ENCODE measurements around the gene GPATCH1.

The GPATCH1 gene

DNA sequence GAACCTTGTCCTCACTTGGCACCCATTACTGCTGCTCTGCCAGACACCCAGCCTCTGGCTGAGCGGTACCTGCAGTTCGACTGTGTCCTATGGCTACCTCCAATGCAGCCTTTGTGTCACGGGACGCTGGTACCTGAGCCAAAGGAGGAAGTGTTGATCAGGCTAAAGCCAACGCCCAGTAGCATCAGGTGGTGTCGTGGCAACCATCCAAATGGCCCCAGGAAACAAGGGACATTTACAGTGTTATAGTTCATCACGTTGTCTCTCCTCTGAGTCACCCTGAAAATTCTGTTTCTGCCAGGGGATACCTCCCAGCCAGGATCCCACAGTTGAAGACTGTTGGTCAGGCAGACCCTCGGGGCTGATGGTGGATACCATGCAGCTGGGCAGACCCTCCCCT, 26.4 kb upstream of the GPATCH1 start:
- H3K27ac ChIP-seq (ENCODE audit: extremely low read depth, low read depth, low read length) = no peak overlapping the region
- POLR2A ChIA-PET = no interaction called here
- H3K36me3 ChIP-seq (ENCODE audit: control insufficient read depth in 2 of 2, insufficient read depth in 1 of 2, low read length in 2 of 2) = peaks cover 5 to 46% of the 10 kb centered on the region in 2 experiments
- H3K9me3 ChIP-seq (ENCODE audit: control insufficient read depth, insufficient read depth, low read depth, low read length) = no peaks in the 10 kb centered on the region; the same call in 1 of the 2 replicates
- no peak for TF ChIP-seq ZFP3 (tag by site-specific recombination; IDR thresholded peaks at IDR 0.05; ENCODE audit: low read depth)
- TF ChIP-seq SCRT1 (tag by site-specific recombination; IDR thresholded peaks at IDR 0.05; ENCODE audit: borderline replicate concordance) = peak; percentile 61; the same call in 1 of the 2 replicates
- TF ChIP-seq ZBTB17 (tag by site-specific recombination; IDR thresholded peaks at IDR 0.05) = no peak
- TF ChIP-seq ZNF292 (tag by site-specific recombination; IDR thresholded peaks at IDR 0.05; ENCODE audit: borderline replicate concordance, low read depth) = no peak
- peak; percentile 93 for TF ChIP-seq SCRT2 (tag by site-specific recombination; IDR thresholded peaks at IDR 0.05)
- TF ChIP-seq ZNF837 (tag by site-specific recombination; IDR thresholded peaks at IDR 0.05) = no peak
- no peak for TF ChIP-seq ZNF629 (tag by site-specific recombination; IDR thresholded peaks at IDR 0.05)
- no peak for TF ChIP-seq ZNF785 (tag by site-specific recombination; IDR thresholded peaks at IDR 0.05)
- TF ChIP-seq, protein P1, sequence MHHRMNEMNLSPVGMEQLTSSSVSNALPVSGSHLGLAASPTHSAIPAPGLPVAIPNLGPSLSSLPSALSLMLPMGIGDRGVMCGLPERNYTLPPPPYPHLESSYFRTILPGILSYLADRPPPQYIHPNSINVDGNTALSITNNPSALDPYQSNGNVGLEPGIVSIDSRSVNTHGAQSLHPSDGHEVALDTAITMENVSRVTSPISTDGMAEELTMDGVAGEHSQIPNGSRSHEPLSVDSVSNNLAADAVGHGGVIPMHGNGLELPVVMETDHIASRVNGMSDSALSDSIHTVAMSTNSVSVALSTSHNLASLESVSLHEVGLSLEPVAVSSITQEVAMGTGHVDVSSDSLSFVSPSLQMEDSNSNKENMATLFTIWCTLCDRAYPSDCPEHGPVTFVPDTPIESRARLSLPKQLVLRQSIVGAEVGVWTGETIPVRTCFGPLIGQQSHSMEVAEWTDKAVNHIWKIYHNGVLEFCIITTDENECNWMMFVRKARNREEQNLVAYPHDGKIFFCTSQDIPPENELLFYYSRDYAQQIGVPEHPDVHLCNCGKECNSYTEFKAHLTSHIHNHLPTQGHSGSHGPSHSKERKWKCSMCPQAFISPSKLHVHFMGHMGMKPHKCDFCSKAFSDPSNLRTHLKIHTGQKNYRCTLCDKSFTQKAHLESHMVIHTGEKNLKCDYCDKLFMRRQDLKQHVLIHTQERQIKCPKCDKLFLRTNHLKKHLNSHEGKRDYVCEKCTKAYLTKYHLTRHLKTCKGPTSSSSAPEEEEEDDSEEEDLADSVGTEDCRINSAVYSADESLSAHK (tag by site-specific recombination; IDR thresholded peaks at IDR 0.05) = no peak
- peak; percentile 42; the same call in 1 of the 2 replicates for TF ChIP-seq ZNF169 (tag by site-specific recombination; IDR thresholded peaks at IDR 0.05)
- TF ChIP-seq KLF1 (tag by site-specific recombination; IDR thresholded peaks at IDR 0.05) = 0 out of 2 replicates have a peak, but pooled peaks have one; percentile 21
- peaks cover 30% of the 10 kb centered on the region for H3K4me1 ChIP-seq (ENCODE audit: control insufficient read depth, insufficient read depth, low read length)
- H3K4me3 ChIP-seq (ENCODE audit: low read depth, low read length) = no peak overlapping the region
- CTCF ChIA-PET = no interaction called here

DNA sequence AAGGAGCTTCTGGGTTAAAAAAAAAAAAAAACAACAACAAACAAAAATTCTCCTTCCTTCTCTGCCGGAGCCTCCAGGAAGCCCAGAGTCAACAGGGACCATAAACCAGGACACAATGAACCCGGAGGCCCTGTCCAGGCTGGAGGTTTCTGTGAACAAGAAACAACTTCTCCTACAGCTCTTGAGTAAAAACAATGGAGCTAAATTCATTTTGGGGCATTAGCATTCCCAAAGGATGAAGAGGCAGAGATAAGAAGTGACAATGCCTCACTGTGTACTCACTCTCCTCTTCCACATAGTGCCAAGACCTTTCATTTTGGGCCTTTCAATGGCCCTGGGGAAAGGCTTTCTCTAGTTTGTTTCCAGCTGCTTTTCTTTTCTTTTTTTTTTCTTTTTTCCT, 25.3 kb upstream of the GPATCH1 start:
- ChIA-PET POLR2A (interaction anchor here (0.8 to 1.6 kb wide), 5 partner anchors 8 to 79 kb away, joined by 3 to 7 read pairs (median 5); no protein-coding TSS in a partner anchor), CTCF (interaction anchor here (0.8 to 1.3 kb wide), 2 partner anchors 63 to 1165 kb away, joined by 4 to 5 read pairs; no protein-coding TSS in a partner anchor)
- Histone ChIP-seq H3K9me3 (ENCODE audit: control insufficient read depth, insufficient read depth, low read depth, low read length) (no peaks in the 10 kb centered on the region; the same call in 1 of the 2 replicates), H3K36me3 (ENCODE audit: control insufficient read depth in 2 of 2, insufficient read depth in 1 of 2, low read length in 2 of 2) (peaks cover 5 to 42% of the 10 kb centered on the region in 2 experiments), H3K4me1 (ENCODE audit: control insufficient read depth, insufficient read depth, low read length) (peaks cover 30% of the 10 kb centered on the region), H3K4me3 (ENCODE audit: low read depth, low read length) (no peak overlapping the region), H3K27ac (ENCODE audit: extremely low read depth, low read depth, low read length) (0 out of 2 replicates have a peak overlapping the region, but pooled peaks have one; percentile 12)
- TF ChIP-seq ZNF473 (tag by site-specific recombination; IDR thresholded peaks at IDR 0.05) (no peak), PRDM1 (tag by site-specific recombination; IDR thresholded peaks at IDR 0.05) (peak; percentile 98)

DNA sequence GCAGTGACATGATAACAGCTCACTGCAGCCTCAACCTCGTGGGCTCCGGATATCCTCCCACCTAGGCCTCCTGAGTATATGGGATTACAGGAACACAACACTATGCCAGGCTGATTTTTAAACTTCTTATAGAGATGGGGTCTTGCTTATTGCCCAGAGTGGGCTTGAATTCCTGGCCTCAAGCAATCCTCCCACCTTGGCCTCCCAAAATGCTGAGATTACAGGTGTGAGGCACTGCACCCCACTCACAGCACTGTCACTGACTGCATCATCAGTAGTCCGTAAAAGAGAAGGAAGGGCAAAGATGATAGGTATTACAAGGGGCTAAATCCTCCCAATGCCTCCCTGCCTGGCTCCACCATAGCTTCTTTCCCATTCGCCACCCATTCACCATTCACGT, 20.4 kb upstream of the GPATCH1 start:
- H3K4me3 ChIP-seq (ENCODE audit: low read depth, low read length) = no peak overlapping the region
- ChIA-PET CTCF (interaction anchor here (0.7 to 0.9 kb wide), 2 partner anchors 242 to 370 kb away, joined by 3 read pairs; no protein-coding TSS in a partner anchor), POLR2A (interaction anchor here (0.6 to 1.6 kb wide), 3 partner anchors 9 to 19 kb away, joined by 4 to 10 read pairs (median 5); no protein-coding TSS in a partner anchor)
- H3K36me3 ChIP-seq (ENCODE audit: control insufficient read depth in 2 of 2, insufficient read depth in 1 of 2, low read length in 2 of 2) = peaks cover 0 to 22% of the 10 kb centered on the region in 2 experiments; a peak in 1 of 3 replicates
- H3K4me1 ChIP-seq (ENCODE audit: control insufficient read depth, insufficient read depth, low read length) = peaks cover 20% of the 10 kb centered on the region
- H3K9me3 ChIP-seq (ENCODE audit: control insufficient read depth, insufficient read depth, low read depth, low read length) = no peaks in the 10 kb centered on the region; the same call in 1 of the 2 replicates
- H3K27ac ChIP-seq (ENCODE audit: extremely low read depth, low read depth, low read length) = no peak overlapping the region
- TF ChIP-seq EGR2 (tag by site-specific recombination; IDR thresholded peaks at IDR 0.05; ENCODE audit: low read depth) (0 out of 2 replicates have a peak, but pooled peaks have one; percentile 27), ZNF121 (tag by site-specific recombination; IDR thresholded peaks at IDR 0.05) (peak; percentile 78), ZFHX2 (tag by site-specific recombination; conservative IDR thresholded peaks at IDR 0.05) (0 out of 2 replicates have a peak, but pooled peaks have one; percentile 5), ZNF391 (tag by site-specific recombination; IDR thresholded peaks at IDR 0.05; ENCODE audit: borderline replicate concordance, low read depth) (no peak), ZNF837 (tag by site-specific recombination; IDR thresholded peaks at IDR 0.05) (no peak), KLF7 (tag by site-specific recombination; IDR thresholded peaks at IDR 0.05; ENCODE audit: borderline replicate concordance) (no peak), ZNF677 (tag by site-specific recombination; IDR thresholded peaks at IDR 0.05) (no peak)
